CD4-positive, alpha-beta T cell treated with Interferon gamma for 1 hour (primary cell): Measurements from ENCODE around the gene GBA2.

ENCODE experiments used
- DNase-seq: peaks from one replicate; pipeline ENCODE4 v3.0.0-alpha.2; 2020

GBA2 gene

GRCh38 chr9:35737143-35737542 is 11.9 kb downstream of the GBA2 start:
- no peak for DNase-seq

- DNase-seq: peak; percentile 70
Measured at GRCh38 chr9:35736201-35736633, 12.8 kb downstream of the GBA2 start.

GRCh38 chr9:35734096-35734495 is 14.9 kb downstream of the GBA2 start:
- DNase-seq: no peak

GRCh38 chr9:35732800-35733541 is 16.1 kb downstream of the GBA2 start:
- DNase-seq: no peak

GRCh38 chr9:35732185-35732799 is 16.7 kb downstream of the GBA2 start, which contains the start of the genes CREB3 and TLN1:
Gene CREB3 (plus strand): TSS chr9:35732666. CDS start chr9:35732773, 107 bp downstream.
Gene TLN1 (minus strand): TSS chr9:35732195. CDS start chr9:35725694, 6,501 bp downstream.
- peak; percentile 98 for DNase-seq

GRCh38 chr9:35731415-35732184 is 17.4 kb downstream of the GBA2 start:
- DNase-seq: no peak

- DNase-seq: no peak
Measured at GRCh38 chr9:35730486-35730854, 18.6 kb downstream of the GBA2 start.

GRCh38 chr9:35729700-35730485 is 19.1 kb downstream of the GBA2 start:
- DNase-seq: peak; percentile 53

- DNase-seq: no peak
Measured at GRCh38 chr9:35729101-35729500, 19.9 kb downstream of the GBA2 start.

GRCh38 chr9:35728041-35728971 is 20.7 kb downstream of the GBA2 start:
- peak; percentile 39 for DNase-seq

GRCh38 chr9:35727676-35728040 is 21.4 kb downstream of the GBA2 start:
- no peak for DNase-seq

- DNase-seq: peak; percentile 68
Measured at GRCh38 chr9:35726931-35727330, 22.1 kb downstream of the GBA2 start.

- DNase-seq: no peak
Measured at GRCh38 chr9:35725362-35725761, 23.7 kb downstream of the GBA2 start.

- DNase-seq: no peak
Measured at GRCh38 chr9:35723908-35724307, 25.1 kb downstream of the GBA2 start.

GRCh38 chr9:35723426-35723825 is 25.6 kb downstream of the GBA2 start:
- DNase-seq: no peak

GRCh38 chr9:35719546-35719945 is 29.5 kb downstream of the GBA2 start:
- DNase-seq: no peak

GRCh38 chr9:35718721-35719511 is 30.1 kb downstream of the GBA2 start:
- DNase-seq: peak; percentile 58

- DNase-seq: no peak
Measured at GRCh38 chr9:35717132-35717870, 31.7 kb downstream of the GBA2 start.

- no peak for DNase-seq
Measured at GRCh38 chr9:35716230-35716629, 32.8 kb downstream of the GBA2 start.
